ENCODE data around the gene CTAG2. TPM values are rescaled to one million over a fixed set of nuclear protein-coding genes. Genes with fewer than 3 reads are reported as not detected.
"Not testable (repeated sequence)": the region's sequence is repeated elsewhere in the genome, so short reads cannot be mapped to it uniquely, and the experiment has no call there.

CTAG2 gene
- total RNA-seq, 4 donors from 2014 or later: not detected

DNA sequence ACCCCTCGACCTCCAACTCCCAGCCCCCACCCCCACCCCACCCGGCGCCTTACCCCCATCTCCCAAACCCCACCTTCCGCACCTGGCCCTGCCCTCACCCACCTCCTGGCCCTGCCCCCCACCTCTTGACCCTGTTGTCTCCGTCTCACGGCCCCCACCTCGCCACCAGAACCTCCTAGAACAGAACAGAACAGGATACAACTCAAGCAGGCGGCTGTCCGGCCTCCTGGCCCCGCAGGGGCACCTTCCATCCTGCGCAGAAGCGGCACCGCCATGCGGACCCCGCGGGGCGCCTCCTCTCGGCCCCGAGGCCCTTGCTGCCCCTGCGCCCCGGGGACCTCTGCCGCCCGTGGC, 354 bp downstream of the CTAG2 start:
- intact Hi-C loops (cut with DNase I): no loop called here
- TF ChIP-seq POLR2A (IDR thresholded peaks at IDR 0.05) (no peak), CTCF (IDR thresholded peaks at IDR 0.05) (no peak)

GRCh38 chrX:154652311-154653047, 900 bp downstream of the CTAG2 start:
- 84 to 92% methylated on average over 8 to 25 of the region's 30 CpGs for whole genome bisulfite sequencing, 2 donors
- Histone ChIP-seq H3K27me3 (no peaks in the 10 kb centered on the region), H3K27ac (no peak overlapping the region), H3K9me3 (no peaks in the 10 kb centered on the region), H3K4me1 (no peaks in the 10 kb centered on the region), H3K4me3 (no peak overlapping the region), H3K36me3 (no peaks in the 10 kb centered on the region)
- no peak for TF ChIP-seq POLR2A (IDR thresholded peaks at IDR 0.05)
- intact Hi-C loops (cut with DNase I): no loop called here
- DNase-seq: no peak

More for the DNA sequence above, 354 bp downstream of the CTAG2 start:
- Histone ChIP-seq H3K4me3 (no peak overlapping the region), H3K4me1 (no peaks in the 10 kb centered on the region), H3K36me3 (no peaks in the 10 kb centered on the region), H3K27ac (no peak overlapping the region), H3K9me3 (no peaks in the 10 kb centered on the region), H3K27me3 (no peaks in the 10 kb centered on the region)
- 80% methylated on average over 6 of the region's 23 CpGs; no CpG with 5 or more reads in 1 of the 2 donors for WGBS, 2 donors
- DNase-seq: no peak

- intact Hi-C loops (cut with DNase I): no loop called here
- Histone ChIP-seq H3K27ac (no peak overlapping the region), H3K9me3 (no peaks in the 10 kb centered on the region), H3K4me3 (no peak overlapping the region), H3K4me1 (no peaks in the 10 kb centered on the region), H3K27me3 (no peaks in the 10 kb centered on the region), H3K36me3 (no peaks in the 10 kb centered on the region)
- DNase-seq: no peak
- 79% methylated on average over 7 of the region's 13 CpGs; no CpG with 5 or more reads in 1 of the 2 donors for WGBS, 2 donors
- TF ChIP-seq CTCF (IDR thresholded peaks at IDR 0.05): no peak
- TF ChIP-seq POLR2A (IDR thresholded peaks at IDR 0.05): no peak
These were observed 3.2 kb downstream of the CTAG2 start for GRCh38 chrX:154650221-154650510.

GRCh38 chrX:154649503-154650220, 3.7 kb downstream of the CTAG2 start:
- no peak for DNase-seq
- intact Hi-C loops (cut with DNase I): no loop called here
- 73% methylated on average over 8 of the region's 23 CpGs; no CpG with 5 or more reads in 1 of the 2 donors for WGBS, 2 donors

GRCh38 chrX:154648931-154649330, 4.4 kb downstream of the CTAG2 start:
- intact Hi-C loops (cut with DNase I): no loop called here
- H3K36me3 ChIP-seq: no peaks in the 10 kb centered on the region
- no peaks in the 10 kb centered on the region for H3K9me3 ChIP-seq
- no peak overlapping the region for H3K27ac ChIP-seq
- 84% methylated on average over 11 of the region's 15 CpGs; no CpG with 5 or more reads in 1 of the 2 donors for WGBS, 2 donors
- no peaks in the 10 kb centered on the region for H3K4me1 ChIP-seq
- TF ChIP-seq POLR2A (IDR thresholded peaks at IDR 0.05): no peak
- no peak for TF ChIP-seq CTCF (IDR thresholded peaks at IDR 0.05)
- no peaks in the 10 kb centered on the region for H3K27me3 ChIP-seq
- DNase-seq: no peak
- H3K4me3 ChIP-seq: no peak overlapping the region

More at GRCh38 chrX:154649503-154650220, 3.7 kb downstream of the CTAG2 start:
- H3K27me3 ChIP-seq: no peaks in the 10 kb centered on the region
- TF ChIP-seq CTCF (IDR thresholded peaks at IDR 0.05) (no peak), POLR2A (IDR thresholded peaks at IDR 0.05) (no peak)
- H3K36me3 ChIP-seq: no peaks in the 10 kb centered on the region
- H3K27ac ChIP-seq: no peak overlapping the region
- no peaks in the 10 kb centered on the region for H3K9me3 ChIP-seq
- no peaks in the 10 kb centered on the region for H3K4me1 ChIP-seq
- H3K4me3 ChIP-seq: no peak overlapping the region

DNA sequence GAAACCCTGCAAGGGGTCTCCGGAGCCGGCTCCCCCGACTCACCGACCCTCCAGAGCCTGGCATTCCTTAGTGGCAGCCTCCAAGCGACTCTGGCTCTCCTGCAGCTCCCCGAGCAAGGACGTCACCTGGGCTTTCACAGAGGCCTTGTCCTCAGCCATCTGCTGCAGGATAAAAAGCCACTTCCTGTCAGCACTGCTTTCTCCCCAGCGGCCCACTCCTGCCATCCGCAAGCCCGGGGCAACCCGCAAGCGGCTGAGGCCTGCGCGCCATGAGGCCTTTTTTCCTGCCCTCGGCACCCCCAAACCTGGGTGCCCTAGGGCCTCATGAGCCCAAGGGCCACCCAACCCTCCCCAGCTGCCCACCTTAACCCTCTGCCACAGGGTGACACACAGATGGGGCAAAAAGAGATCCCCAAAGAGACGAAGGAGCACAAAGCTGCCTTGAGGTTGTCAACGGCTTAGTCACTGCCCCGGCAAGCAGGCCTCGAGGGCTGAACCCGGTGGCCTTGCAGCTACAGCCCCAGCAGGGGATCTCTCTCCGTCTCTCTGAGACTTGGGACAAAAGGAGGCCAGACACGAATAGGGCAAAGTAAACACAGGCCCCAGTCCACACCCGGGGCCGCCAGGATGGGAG, 7.5 kb downstream of the CTAG2 start:
- H3K27me3 ChIP-seq; H3K36me3 ChIP-seq; intact Hi-C loops (cut with DNase I); DNase-seq; H3K9me3 ChIP-seq; H3K4me1 ChIP-seq; H3K4me3 ChIP-seq; H3K27ac ChIP-seq: not testable (repeated sequence)
- no CpG with 5 or more reads among the region's 24 CpGs for WGBS, 2 donors

GRCh38 chrX:154643708-154644107, 9.7 kb downstream of the CTAG2 start:
- H3K27ac ChIP-seq; intact Hi-C loops (cut with DNase I); DNase-seq; H3K9me3 ChIP-seq; H3K27me3 ChIP-seq; H3K36me3 ChIP-seq; H3K4me1 ChIP-seq; H3K4me3 ChIP-seq: not testable (repeated sequence)
- no CpG with 5 or more reads among the region's 31 CpGs for WGBS, 2 donors

GRCh38 chrX:154641740-154642139, 11.6 kb downstream of the CTAG2 start:
- H3K27ac ChIP-seq; H3K27me3 ChIP-seq; DNase-seq; H3K36me3 ChIP-seq; H3K9me3 ChIP-seq; intact Hi-C loops (cut with DNase I); H3K4me1 ChIP-seq; H3K4me3 ChIP-seq: not testable (repeated sequence)
- no CpG with 5 or more reads among the region's 10 CpGs for WGBS, 2 donors

GRCh38 chrX:154633661-154634060, 19.7 kb downstream of the CTAG2 start:
- H3K4me3 ChIP-seq; H3K36me3 ChIP-seq; H3K27ac ChIP-seq; H3K4me1 ChIP-seq; H3K9me3 ChIP-seq; DNase-seq; intact Hi-C loops (cut with DNase I); H3K27me3 ChIP-seq: not testable (repeated sequence)
- no CpG with 5 or more reads among the region's 11 CpGs for WGBS, 2 donors

Data from esophagus squamous epithelium (tissue), 5 donors.